Measurements from ENCODE around the gene ARHGAP24. TPM values are rescaled to one million over a fixed set of nuclear protein-coding genes. Genes with fewer than 3 reads are reported as not detected.

ARHGAP24 gene
- total RNA-seq, 1 experiment from 2014 or later = 1.3 TPM

DNA sequence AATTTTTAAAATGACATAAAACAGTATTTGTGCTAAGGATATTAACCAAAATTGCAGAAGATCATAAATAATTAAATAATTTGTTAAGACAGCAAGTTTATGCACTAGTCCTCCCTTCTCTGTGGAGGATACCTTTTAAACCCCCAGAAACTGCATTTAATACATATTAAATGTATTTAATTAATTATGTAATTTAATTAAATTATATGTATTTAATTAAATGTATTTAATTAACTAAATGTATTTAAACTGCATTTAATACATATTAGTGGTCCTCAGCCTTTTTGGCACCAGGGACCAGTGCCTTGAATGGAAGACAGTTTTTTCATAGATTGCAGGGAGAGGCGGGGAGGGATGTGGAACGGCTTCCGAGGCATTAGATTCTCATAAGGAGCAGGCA, 404.6 kb downstream of the ARHGAP24 start:
- no TSS peak for BruUV-seq (replicated peaks)
- no peak for ATAC-seq
- no peak overlapping the region for H3K4me2 ChIP-seq (ENCODE audit: low read length)

More for the DNA sequence above, 404.6 kb downstream of the ARHGAP24 start:
- Histone ChIP-seq H3K36me3 (ENCODE audit: control insufficient read depth in 1 of 2, insufficient read depth in 2 of 2, low read length in 2 of 2) (no peaks in the 10 kb centered on the region), H3K4me3 (replicated peaks in 1 of 2; ENCODE audit: low read depth in 1 of 2, low read length in 2 of 2) (no peak overlapping the region), H3K4me1 (ENCODE audit: control insufficient read depth in 1 of 2, insufficient read depth in 2 of 2, low read length in 2 of 2) (no peaks in the 10 kb centered on the region), H3K27me3 (ENCODE audit: insufficient read depth, low read length) (no peaks in the 10 kb centered on the region), H4K20me1 (ENCODE audit: insufficient read depth) (no peaks in the 10 kb centered on the region), H2AFZ (ENCODE audit: low read depth, low read length, poor library complexity, severe bottlenecking) (no peak overlapping the region), H3K9me3 (ENCODE audit: control insufficient read depth in 1 of 2, insufficient read depth in 1 of 2, low read depth in 1 of 2, low read length in 2 of 2) (no peaks in the 10 kb centered on the region), H3K79me2 (ENCODE audit: insufficient read depth, low read length) (no peaks in the 10 kb centered on the region), H3K9me2 (ENCODE audit: insufficient read depth) (no peaks in the 10 kb centered on the region), H3K9ac (ENCODE audit: low read length) (no peak overlapping the region), H3K27ac (ENCODE audit: low read depth, low read length) (no peak overlapping the region)
- no peak for DNase-seq (ENCODE audit: low read depth, low spot score)
- POLR2A ChIA-PET = no interaction called here
- TF ChIP-seq, protein P1, sequence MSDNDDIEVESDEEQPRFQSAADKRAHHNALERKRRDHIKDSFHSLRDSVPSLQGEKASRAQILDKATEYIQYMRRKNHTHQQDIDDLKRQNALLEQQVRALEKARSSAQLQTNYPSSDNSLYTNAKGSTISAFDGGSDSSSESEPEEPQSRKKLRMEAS (IDR thresholded peaks at IDR 0.05) = no peak
- TF ChIP-seq ELF1 (IDR thresholded peaks at IDR 0.05; ENCODE audit: borderline replicate concordance, low read depth) (no peak), EGR1 (IDR thresholded peaks at IDR 0.05; ENCODE audit: low read depth) (no peak), TCF7L2 (IDR thresholded peaks at IDR 0.05; ENCODE audit: borderline replicate concordance, extremely low read depth, insufficient read depth, insufficient read length) (no peak), EZH2phosphoT487 (IDR thresholded peaks at IDR 0.05; ENCODE audit: borderline replicate concordance) (no peak), EZH2 (IDR thresholded peaks at IDR 0.05) (no peak), CEBPB (IDR thresholded peaks at IDR 0.05; ENCODE audit: low read depth) (no peak), ZFX (IDR thresholded peaks at IDR 0.05) (no peak), RAD21 (IDR thresholded peaks at IDR 0.05; ENCODE audit: low read depth) (no peak), FOSL1 (IDR thresholded peaks at IDR 0.05; ENCODE audit: low read depth) (no peak), SP1 (IDR thresholded peaks at IDR 0.05; ENCODE audit: low read depth) (no peak), POLR2AphosphoS5 (IDR thresholded peaks at IDR 0.05; ENCODE audit: low read depth, low read length) (no peak)
- TF ChIP-seq, protein P2, sequence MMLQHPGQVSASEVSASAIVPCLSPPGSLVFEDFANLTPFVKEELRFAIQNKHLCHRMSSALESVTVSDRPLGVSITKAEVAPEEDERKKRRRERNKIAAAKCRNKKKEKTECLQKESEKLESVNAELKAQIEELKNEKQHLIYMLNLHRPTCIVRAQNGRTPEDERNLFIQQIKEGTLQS (IDR thresholded peaks at IDR 0.05) = no peak
- TF ChIP-seq, protein P3, sequence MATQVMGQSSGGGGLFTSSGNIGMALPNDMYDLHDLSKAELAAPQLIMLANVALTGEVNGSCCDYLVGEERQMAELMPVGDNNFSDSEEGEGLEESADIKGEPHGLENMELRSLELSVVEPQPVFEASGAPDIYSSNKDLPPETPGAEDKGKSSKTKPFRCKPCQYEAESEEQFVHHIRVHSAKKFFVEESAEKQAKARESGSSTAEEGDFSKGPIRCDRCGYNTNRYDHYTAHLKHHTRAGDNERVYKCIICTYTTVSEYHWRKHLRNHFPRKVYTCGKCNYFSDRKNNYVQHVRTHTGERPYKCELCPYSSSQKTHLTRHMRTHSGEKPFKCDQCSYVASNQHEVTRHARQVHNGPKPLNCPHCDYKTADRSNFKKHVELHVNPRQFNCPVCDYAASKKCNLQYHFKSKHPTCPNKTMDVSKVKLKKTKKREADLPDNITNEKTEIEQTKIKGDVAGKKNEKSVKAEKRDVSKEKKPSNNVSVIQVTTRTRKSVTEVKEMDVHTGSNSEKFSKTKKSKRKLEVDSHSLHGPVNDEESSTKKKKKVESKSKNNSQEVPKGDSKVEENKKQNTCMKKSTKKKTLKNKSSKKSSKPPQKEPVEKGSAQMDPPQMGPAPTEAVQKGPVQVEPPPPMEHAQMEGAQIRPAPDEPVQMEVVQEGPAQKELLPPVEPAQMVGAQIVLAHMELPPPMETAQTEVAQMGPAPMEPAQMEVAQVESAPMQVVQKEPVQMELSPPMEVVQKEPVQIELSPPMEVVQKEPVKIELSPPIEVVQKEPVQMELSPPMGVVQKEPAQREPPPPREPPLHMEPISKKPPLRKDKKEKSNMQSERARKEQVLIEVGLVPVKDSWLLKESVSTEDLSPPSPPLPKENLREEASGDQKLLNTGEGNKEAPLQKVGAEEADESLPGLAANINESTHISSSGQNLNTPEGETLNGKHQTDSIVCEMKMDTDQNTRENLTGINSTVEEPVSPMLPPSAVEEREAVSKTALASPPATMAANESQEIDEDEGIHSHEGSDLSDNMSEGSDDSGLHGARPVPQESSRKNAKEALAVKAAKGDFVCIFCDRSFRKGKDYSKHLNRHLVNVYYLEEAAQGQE (IDR thresholded peaks at IDR 0.05; ENCODE audit: low read depth) = no peak
- CTCF ChIA-PET = no interaction called here
- RAD21 ChIA-PET (ENCODE audit: low non-redundant PET in 1 of 2, low total read pairs in 2 of 2, uncharacterized antibody in 2 of 2, unreplicated experiment in 2 of 2) = no interaction called here
- intact Hi-C loops (cut with micrococcal nuclease) = no loop called here
